Lower lobe of right lung (tissue), 2 donors: ENCODE data around the gene AGPAT3. TPM values are rescaled to one million over a fixed set of nuclear protein-coding genes. Genes with fewer than 3 reads are reported as not detected.

Source experiments
- ATAC-seq, 2 donors: fragments of 200-7000 bp; cut with Tn5 transposase; one replicate each; pipeline ENCODE4 v1.9.1; 2020 to 2022; ENCODE audit warnings: mild to moderate bottlenecking in 2 of 2, moderate library complexity in 2 of 2
- DNase-seq: peaks from one replicate; pipeline ENCODE4 v3.0.0-alpha.2; 2020
- H3K27ac ChIP-seq: fragments of 200-600 bp; one replicate; pipeline ENCODE4 v1.8.0; 2022
- H3K27me3 ChIP-seq: fragments of 200-600 bp; one replicate; pipeline ENCODE4 v1.8.0; 2022; ENCODE audit warnings: low read depth
- H3K36me3 ChIP-seq: fragments of 200-600 bp; one replicate; pipeline ENCODE4 v1.8.0; 2022; ENCODE audit warnings: mild to moderate bottlenecking
- H3K4me1 ChIP-seq: fragments of 200-600 bp; one replicate; pipeline ENCODE4 v1.8.0; 2022
- H3K4me3 ChIP-seq: fragments of 200-600 bp; one replicate; pipeline ENCODE4 v1.8.0; 2022; ENCODE audit warnings: mild to moderate bottlenecking
- H3K9me3 ChIP-seq: fragments of 200-600 bp; one replicate; pipeline ENCODE4 v1.8.0; 2022
- intact Hi-C: fragments of 100-400 bp; cut with DNase I; formaldehyde crosslinking; loops from one replicate; pipeline ENCODE4 v1.11.0; 2022
- total RNA-seq: library from RNA; stranded (reverse); fragmentation: NEBNext Ultra II Directional; extraction: Animal tissue kit (Norgen Biotek cat#: 25700); gene quantifications from one replicate; pipeline ENCODE4 v1.2.1, GENCODE V29; 2021
- TF ChIP-seq, protein P1 (sequence below): fragments of 200-600 bp; IDR thresholded peaks from one replicate; pipeline ENCODE4 v1.8.0; 2022; ENCODE audit warnings: antibody characterized with exemption, mild to moderate bottlenecking
- donor health status: DM: no; HTN: yes; CAD: no; lungs with severe emphysema.

Gene AGPAT3
- total RNA-seq, 1 donor from 2014 or later: 83.3 TPM

DNA sequence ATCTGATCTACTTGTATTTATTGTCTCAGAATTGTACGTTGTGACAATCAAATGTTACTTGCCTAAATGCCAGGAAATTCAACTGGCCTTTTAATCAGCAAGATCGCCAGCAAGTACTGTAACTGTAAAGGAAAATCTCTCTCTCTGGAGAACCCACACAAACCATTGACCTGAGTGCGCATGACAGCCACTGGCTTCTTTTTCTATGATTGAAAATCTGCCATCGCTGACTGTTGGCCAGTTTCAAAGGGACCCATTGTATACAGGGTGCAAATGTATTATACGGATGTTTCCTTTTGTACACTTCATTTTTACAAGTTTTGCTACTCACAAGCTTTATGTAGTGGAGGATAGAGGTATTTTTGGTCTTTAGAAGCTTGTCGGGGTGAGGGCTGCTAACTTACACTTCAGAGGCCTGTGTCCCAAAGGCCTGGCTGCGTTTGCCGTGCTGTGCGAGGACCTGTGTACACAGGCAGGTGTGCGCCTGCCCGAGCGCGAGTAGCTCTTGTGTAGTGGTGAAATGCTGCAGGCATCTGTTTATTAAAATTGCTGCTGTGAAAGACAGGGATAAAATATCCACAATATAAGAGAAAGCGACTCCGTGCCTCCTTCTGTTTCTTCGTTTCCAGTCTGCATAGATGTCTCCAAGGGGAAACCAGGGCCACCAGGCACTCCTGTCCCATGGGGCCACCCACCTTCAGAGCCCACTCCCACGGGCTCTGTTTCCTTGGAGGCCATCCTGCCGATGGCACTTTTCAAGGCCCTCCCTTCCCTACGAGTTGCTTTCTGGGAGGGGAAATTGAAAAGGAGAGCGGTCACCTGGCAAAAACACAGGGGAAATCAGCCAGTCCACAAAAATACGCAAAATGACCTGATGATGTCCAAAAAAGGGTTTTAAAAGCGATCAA is 121.8 kb downstream of the AGPAT3 start:
- H3K9me3 ChIP-seq: no peaks in the 10 kb centered on the region
- H3K27me3 ChIP-seq: no peaks in the 10 kb centered on the region
- DNase-seq: no peak
- no peak overlapping the region for H3K27ac ChIP-seq
- H3K36me3 ChIP-seq: peaks cover 24% of the 10 kb centered on the region
- TF ChIP-seq, protein P1, sequence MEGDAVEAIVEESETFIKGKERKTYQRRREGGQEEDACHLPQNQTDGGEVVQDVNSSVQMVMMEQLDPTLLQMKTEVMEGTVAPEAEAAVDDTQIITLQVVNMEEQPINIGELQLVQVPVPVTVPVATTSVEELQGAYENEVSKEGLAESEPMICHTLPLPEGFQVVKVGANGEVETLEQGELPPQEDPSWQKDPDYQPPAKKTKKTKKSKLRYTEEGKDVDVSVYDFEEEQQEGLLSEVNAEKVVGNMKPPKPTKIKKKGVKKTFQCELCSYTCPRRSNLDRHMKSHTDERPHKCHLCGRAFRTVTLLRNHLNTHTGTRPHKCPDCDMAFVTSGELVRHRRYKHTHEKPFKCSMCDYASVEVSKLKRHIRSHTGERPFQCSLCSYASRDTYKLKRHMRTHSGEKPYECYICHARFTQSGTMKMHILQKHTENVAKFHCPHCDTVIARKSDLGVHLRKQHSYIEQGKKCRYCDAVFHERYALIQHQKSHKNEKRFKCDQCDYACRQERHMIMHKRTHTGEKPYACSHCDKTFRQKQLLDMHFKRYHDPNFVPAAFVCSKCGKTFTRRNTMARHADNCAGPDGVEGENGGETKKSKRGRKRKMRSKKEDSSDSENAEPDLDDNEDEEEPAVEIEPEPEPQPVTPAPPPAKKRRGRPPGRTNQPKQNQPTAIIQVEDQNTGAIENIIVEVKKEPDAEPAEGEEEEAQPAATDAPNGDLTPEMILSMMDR: no peak
- intact Hi-C loops: no loop called here
- no peaks in the 10 kb centered on the region for H3K4me1 ChIP-seq
- no peak for ATAC-seq
- no peak overlapping the region for H3K4me3 ChIP-seq

DNA sequence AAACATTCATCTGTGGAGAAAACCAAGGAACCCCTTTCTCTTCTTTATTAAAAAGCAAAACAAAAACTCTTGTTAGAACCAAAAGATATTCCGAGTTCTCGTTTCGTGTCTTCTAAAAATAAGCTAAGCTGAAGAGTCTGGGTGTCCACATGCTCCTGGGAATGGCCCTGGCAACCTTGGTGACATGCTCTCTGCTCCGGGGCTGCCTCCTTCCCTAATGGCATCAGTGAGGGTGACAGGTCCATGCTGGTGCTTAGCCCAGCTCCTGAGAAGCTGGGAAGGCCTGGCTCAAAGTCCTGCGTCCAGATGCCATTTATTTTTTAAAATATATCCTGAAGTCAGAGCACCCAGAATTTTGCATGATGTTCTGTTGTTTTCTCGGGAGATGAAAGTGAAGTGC is 122.5 kb downstream of the AGPAT3 start:
- TF ChIP-seq, protein P1: no peak
- no peak overlapping the region for H3K4me3 ChIP-seq
- H3K9me3 ChIP-seq: no peaks in the 10 kb centered on the region
- H3K27me3 ChIP-seq: no peaks in the 10 kb centered on the region
- H3K36me3 ChIP-seq: peaks cover 17% of the 10 kb centered on the region
- DNase-seq (no peak), ATAC-seq (no peak)
- no peak overlapping the region for H3K27ac ChIP-seq
- H3K4me1 ChIP-seq: no peaks in the 10 kb centered on the region
- intact Hi-C loops: no loop called here

DNA sequence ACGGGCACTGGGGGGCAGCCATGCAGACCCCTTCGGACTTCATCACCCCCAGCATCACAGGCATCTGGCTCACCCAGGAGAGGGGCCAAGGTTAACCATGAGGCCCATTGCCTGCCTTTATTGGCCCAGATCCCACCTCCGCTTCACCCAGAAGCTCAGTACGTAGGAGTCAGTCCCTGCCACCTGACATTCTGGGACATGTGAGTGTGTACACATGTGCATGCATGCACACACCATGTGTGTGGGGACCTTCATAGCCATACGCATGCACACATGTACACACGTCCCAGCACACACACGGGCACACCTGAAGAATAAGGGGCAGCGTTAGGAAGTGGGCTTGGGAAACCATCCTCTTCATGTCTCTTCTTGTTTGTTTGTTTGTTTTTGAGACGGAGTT is 123.0 kb downstream of the AGPAT3 start:
- no peak overlapping the region for H3K4me3 ChIP-seq
- peaks cover 12% of the 10 kb centered on the region for H3K36me3 ChIP-seq
- H3K27ac ChIP-seq: no peak overlapping the region
- H3K4me1 ChIP-seq: no peaks in the 10 kb centered on the region
- no peaks in the 10 kb centered on the region for H3K9me3 ChIP-seq
- ATAC-seq: no peak
- H3K27me3 ChIP-seq: no peaks in the 10 kb centered on the region
- intact Hi-C loops: no loop called here
- TF ChIP-seq, protein P1: no peak
- DNase-seq: no peak

DNA sequence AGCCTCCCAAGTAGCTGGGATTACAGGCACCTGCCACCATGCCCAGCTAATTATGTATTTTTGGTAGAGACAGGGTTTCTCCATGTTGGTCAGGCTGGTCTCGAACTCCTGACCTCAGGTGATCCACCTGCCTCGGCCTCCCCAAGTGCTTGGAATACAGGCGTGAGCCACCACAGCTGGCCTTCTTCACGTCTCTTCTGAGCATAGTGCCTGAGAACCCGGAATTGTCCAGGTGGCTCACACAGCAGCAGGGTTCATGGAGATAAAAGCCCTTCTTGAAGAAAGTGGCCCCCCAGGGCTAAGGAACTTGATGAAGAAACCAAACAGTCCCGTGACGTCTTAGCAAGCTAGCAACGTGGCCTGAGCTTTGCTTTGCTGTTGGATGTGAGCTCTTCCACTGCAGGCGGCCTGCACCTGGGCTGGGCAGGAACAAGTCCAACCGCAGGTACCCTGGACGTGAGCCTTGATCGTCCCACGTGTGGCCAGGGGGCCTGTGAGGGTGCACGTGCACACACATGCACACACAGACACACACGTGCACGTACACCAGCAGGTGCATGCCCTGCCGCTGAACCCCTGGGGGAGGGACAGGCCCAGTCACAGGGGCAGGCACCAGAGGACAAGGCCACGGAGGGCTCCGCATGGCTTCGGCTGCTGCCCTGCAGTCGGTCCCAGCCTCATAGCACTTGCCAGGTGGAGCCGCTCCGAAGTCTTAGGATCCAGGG is 123.6 kb downstream of the AGPAT3 start:
- H3K27me3 ChIP-seq: peaks cover 2% of the 10 kb centered on the region
- H3K4me1 ChIP-seq: no peaks in the 10 kb centered on the region
- intact Hi-C loops: no loop called here
- no peak overlapping the region for H3K4me3 ChIP-seq
- H3K27ac ChIP-seq: no peak overlapping the region
- H3K9me3 ChIP-seq: no peaks in the 10 kb centered on the region
- peaks cover 7% of the 10 kb centered on the region for H3K36me3 ChIP-seq
- DNase-seq (no peak), ATAC-seq (no peak)
- TF ChIP-seq, protein P1: no peak

DNA sequence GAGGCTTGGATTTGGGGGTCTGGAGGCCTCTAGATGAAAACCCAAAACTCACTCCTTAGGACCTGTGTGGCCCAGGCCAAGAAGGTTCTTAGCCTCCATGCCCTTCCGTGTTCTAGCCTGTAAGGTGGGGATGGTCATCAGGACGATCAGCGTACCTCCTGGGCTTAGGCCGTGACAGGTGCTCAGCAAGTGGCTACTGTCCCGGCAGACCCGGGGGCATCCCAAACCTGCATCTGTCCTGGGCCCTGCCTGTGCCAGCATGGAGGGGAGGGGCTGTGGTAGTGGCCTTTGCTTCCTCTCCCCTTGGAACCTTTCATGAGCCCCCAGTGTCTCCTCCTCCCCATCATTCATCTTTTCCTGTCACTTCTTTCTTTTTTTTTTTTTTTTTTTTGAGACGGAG is 124.4 kb downstream of the AGPAT3 start:
- Histone ChIP-seq H3K27ac (no peak overlapping the region), H3K4me3 (no peak overlapping the region), H3K4me1 (no peaks in the 10 kb centered on the region), H3K36me3 (no peaks in the 10 kb centered on the region), H3K9me3 (no peaks in the 10 kb centered on the region), H3K27me3 (peaks cover 8% of the 10 kb centered on the region)
- TF ChIP-seq, protein P1: no peak
- DNase-seq (no peak), ATAC-seq (no peak)
- intact Hi-C loops: no loop called here
